ENCODE measurements around the gene SEBOX. TPM values are rescaled to one million over a fixed set of nuclear protein-coding genes. Genes with fewer than 3 reads are reported as not detected.

Gene SEBOX
- total and polyA plus RNA-seq, 3 donors from 2014 or later = not detected

DNA sequence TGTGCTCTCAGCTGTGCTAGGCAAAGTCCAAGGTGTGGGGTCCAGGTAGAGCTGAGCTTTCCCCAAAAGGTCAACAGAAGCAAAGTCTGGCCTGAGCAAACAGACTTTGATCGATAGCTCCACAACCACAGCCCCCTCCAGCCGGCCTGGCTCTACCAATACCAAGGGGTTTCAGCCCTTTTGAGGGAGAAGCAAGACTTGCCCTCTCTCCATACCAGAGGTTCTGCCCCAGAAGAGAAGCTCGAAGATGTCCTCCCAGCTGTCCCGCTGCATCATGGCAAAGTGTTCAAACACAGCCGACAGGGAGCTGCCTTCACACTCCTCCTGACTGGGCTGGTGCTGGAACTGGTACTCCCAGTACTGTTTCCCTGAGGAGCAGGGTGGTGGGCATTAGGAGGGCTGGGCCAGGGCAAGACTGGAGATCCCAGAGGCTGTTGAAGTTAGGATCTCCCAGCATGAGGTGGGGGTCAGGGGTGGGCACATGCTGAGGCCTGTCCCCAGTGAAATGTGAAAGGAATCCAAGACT, 3.4 kb upstream of the SEBOX start:
- Histone ChIP-seq H3K4me1 (peaks cover 27% of the 10 kb centered on the region), H3K36me3 (ENCODE audit: low read depth, missing control alignments) (no peaks in the 10 kb centered on the region), H3K27ac (no peak overlapping the region), H3K9me3 (no peaks in the 10 kb centered on the region), H3K27me3 (no peaks in the 10 kb centered on the region), H3K4me3 (no peak overlapping the region)
- DNase-seq = no peak
- TF ChIP-seq, protein P1, sequence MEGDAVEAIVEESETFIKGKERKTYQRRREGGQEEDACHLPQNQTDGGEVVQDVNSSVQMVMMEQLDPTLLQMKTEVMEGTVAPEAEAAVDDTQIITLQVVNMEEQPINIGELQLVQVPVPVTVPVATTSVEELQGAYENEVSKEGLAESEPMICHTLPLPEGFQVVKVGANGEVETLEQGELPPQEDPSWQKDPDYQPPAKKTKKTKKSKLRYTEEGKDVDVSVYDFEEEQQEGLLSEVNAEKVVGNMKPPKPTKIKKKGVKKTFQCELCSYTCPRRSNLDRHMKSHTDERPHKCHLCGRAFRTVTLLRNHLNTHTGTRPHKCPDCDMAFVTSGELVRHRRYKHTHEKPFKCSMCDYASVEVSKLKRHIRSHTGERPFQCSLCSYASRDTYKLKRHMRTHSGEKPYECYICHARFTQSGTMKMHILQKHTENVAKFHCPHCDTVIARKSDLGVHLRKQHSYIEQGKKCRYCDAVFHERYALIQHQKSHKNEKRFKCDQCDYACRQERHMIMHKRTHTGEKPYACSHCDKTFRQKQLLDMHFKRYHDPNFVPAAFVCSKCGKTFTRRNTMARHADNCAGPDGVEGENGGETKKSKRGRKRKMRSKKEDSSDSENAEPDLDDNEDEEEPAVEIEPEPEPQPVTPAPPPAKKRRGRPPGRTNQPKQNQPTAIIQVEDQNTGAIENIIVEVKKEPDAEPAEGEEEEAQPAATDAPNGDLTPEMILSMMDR (IDR thresholded peaks at IDR 0.05) = no peak
- no peak for TF ChIP-seq POLR2A (IDR thresholded peaks at IDR 0.05)
- intact Hi-C loops (cut with DNase I; ENCODE audit: low total_unique reads) = no loop called here
- 80 to 86% methylated on average over 1 to 5 of the region's 5 CpGs for WGBS, 2 donors

DNA sequence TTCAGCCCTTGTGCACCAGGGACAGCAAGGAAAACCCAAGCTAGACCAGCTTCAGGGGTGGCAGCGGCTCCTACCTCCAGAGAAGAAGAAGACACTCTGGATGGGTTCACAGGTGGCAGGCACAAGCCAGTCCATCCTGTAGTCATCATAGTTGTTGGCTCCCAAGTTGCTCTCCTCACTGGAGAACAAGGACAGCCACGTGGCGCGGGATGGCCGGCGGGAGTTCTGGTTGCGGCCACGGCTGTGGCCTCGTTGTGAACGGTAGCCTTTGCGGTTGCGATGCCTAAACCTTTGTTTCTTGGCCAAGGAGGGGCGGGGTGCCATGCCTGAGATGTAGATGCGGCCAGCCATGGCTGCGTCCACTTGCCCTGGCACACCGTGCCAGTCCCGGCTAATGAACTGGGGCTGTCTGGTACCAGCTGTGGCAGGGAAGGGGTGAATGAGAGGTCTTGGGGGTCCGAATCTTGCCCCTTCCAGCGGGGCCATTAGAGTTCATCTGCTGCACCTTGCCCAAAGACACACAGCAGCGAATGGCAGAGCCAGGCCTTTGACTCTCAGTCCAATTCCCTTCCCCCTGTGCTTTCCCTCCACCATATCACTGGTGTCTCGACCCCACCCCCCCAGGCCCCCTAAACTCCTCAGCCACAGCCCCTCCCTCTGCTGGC, 2.8 kb upstream of the SEBOX start:
- no peak overlapping the region for H3K27ac ChIP-seq
- H3K9me3 ChIP-seq = no peaks in the 10 kb centered on the region
- no peak overlapping the region for H3K4me3 ChIP-seq
- H3K27me3 ChIP-seq = no peaks in the 10 kb centered on the region
- intact Hi-C loops (cut with DNase I; ENCODE audit: low total_unique reads) = no loop called here
- TF ChIP-seq, protein P1 (IDR thresholded peaks at IDR 0.05) = no peak
- TF ChIP-seq POLR2A (IDR thresholded peaks at IDR 0.05) = no peak
- peaks cover 21% of the 10 kb centered on the region for H3K4me1 ChIP-seq
- no peak for DNase-seq
- 91 to 94% methylated on average over 9 to 21 of the region's 21 CpGs for WGBS, 2 donors
- H3K36me3 ChIP-seq (ENCODE audit: low read depth, missing control alignments) = no peaks in the 10 kb centered on the region

DNA sequence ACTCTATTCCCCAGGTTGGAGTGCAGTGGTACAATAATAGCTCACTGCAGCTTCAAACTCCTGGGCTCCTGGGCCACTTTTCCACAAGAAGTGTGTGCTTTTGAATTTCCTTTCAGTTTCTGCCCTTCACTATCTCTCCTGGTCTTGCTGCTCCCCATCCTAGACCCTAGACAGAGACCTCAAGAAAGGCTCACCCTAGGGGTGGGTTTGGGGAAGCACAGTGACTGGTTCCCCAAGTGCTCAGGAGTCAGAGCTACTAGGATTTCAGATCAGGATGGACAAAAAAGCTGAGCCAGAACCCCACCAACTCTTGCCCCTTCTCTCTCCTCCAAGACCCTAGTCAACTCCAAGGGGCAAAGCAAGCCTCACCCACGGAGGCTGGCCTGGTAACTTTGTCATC, 1.6 kb upstream of the SEBOX start:
- no peak for TF ChIP-seq POLR2A (IDR thresholded peaks at IDR 0.05)
- TF ChIP-seq, protein P1 (IDR thresholded peaks at IDR 0.05) = no peak
- Histone ChIP-seq H3K9me3 (no peaks in the 10 kb centered on the region), H3K36me3 (ENCODE audit: low read depth, missing control alignments) (no peaks in the 10 kb centered on the region), H3K4me1 (peaks cover 15% of the 10 kb centered on the region), H3K27ac (no peak overlapping the region), H3K4me3 (no peak overlapping the region), H3K27me3 (no peaks in the 10 kb centered on the region)
- DNase-seq = no peak
- intact Hi-C loops (cut with DNase I; ENCODE audit: low total_unique reads) = no loop called here
- 43 to 83% methylated on average over 1 of the region's 1 CpG for WGBS, 2 donors

DNA sequence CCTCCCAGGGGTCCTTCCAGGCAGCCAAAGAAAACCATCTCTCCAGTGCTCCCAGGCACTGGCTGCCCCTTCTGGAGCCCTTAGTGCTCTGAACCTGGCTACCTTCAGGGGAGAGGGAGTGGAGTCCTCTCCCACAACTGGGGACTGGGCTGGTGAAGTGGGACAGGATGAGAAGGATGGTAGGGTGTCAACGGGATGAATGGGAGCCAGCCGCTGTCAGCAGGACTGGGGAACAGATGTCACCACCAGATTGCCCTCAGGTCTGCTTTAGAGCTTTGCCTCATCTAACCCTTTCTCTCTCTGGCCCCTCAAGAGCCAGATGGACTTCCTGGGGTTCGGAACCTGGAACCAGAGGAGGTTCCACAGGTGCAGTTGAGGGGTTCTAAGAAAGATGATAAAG, 488 bp upstream of the SEBOX start:
- Histone ChIP-seq H3K9me3 (no peaks in the 10 kb centered on the region), H3K4me3 (no peak overlapping the region), H3K36me3 (ENCODE audit: low read depth, missing control alignments) (no peaks in the 10 kb centered on the region), H3K27me3 (no peaks in the 10 kb centered on the region), H3K27ac (no peak overlapping the region), H3K4me1 (peaks cover 7% of the 10 kb centered on the region)
- WGBS, 2 donors = 90 to 91% methylated on average over 3 of the region's 3 CpGs
- TF ChIP-seq POLR2A (IDR thresholded peaks at IDR 0.05) = no peak
- TF ChIP-seq, protein P1 (IDR thresholded peaks at IDR 0.05) = no peak
- no peak for DNase-seq
- intact Hi-C loops (cut with DNase I; ENCODE audit: low total_unique reads) = no loop called here

Data from testis (tissue), 3 donors.